GM12864 (cell line): Measurements from ENCODE around the gene QRICH2.

Source experiments
- DNase-seq: peaks from one replicate; pipeline ENCODE4 v3.0.0-alpha.2; 2011; ENCODE audit warnings: low read depth
- H3K4me3 ChIP-seq: 2 replicates; pipeline ENCODE4 v1.5.1; 2011; ENCODE audit warnings: mild to moderate bottlenecking, low read depth, low read length, control low read depth
- CTCF ChIP-seq: IDR thresholded peaks from 2 replicates; pipeline ENCODE4 v1.5.1; 2011; ENCODE audit warnings: low read depth, mild to moderate bottlenecking, moderate library complexity, low read length, control low read depth, inconsistent platforms; ENCODE audit errors: missing control alignments

QRICH2 gene

DNA sequence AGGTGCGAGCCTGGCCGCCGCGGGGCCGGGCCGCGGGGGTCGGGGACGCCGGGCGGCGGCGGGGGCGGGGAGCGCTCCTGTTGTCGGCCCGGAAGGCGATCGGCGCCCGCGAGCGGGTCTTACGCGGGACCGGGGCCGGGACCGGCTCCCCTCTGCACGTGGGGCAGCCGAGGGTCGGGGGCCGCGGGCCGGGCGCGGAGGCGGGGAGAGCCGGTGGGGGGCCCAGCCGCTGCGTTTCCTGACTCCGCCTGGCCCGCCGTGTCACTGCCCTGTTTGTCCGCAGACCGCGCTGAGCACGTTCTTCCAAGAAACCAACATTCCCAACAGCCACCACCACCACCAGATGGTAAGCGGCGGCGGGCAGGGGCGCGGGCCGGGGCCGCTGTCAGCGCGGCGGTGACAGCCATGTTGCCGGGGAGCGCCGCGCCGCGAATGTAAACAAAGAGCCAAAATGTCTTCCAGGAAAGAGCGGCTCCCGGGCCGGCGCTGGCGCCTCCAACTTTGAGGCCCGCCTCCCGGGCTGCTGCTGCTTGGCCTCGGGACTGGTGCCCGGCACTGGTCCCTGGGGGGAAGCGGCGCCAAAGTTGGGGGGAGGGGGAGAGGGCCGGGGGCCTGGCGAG is 42.3 kb downstream of the QRICH2 start:
- peak overlapping the region; percentile 83 for H3K4me3 ChIP-seq
- no peak for TF ChIP-seq CTCF
- DNase-seq: no peak

DNA sequence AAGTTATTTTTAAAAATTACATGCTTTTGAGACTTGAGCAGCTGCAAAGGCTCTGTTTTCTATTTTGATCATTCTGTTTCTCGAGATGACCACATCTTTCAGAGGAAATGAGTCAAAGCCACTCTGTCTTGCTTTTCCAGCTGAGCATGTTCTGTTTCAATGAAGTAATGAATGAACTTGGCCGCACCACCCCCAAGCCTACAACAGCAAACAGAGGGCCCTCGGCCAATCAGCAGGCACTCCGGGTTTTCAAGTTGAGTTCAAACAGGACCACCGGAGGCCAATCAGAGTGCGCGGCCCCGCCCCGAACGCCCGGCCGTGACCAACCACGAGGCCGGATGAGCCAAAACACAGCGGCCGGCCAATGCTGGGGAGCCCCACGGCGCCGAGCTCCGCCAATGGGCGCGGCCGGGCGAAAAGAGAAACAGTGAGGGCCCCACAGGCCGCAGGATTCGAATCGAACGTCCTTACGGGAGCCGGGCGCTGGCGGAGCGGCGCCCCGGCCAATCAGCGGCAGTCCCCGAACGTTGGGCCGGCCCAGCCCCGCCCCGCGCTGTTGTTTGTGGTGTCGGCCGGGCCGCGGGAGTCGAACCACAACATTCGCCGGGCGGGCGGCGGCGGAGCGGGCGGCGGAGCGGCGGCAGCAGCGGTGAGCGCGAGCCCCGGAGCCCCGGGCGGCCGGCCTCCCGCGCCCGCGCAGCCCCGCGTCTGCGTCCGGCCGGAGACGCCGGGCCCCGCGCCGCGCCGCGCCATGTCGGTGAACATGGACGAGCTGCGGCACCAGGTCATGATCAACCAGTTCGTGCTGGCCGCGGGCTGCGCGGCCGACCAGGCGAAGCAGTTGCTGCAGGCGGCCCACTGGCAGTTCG is 43.1 kb downstream of the QRICH2 start, which contains the start of gene UBALD2:
TSS of gene UBALD2 (plus strand) at position 594 of the 869 bp plus-strand sequence. CDS start at position 752, 158 bp downstream.
- peak; percentile 99 for DNase-seq
- H3K4me3 ChIP-seq: peak within 1 kb of the TSS; percentile 83
- TF ChIP-seq CTCF: no peak

- no peak for DNase-seq
- no peak for TF ChIP-seq CTCF
- H3K4me3 ChIP-seq: peak overlapping the region; percentile 30; the same call in 1 of the 2 replicates
Observed at GRCh38 chr17:76264425-76264754, 43.7 kb downstream of the QRICH2 start.

GRCh38 chr17:76263896-76264295 is 44.2 kb downstream of the QRICH2 start:
- peak overlapping the region; percentile 30; the same call in 1 of the 2 replicates for H3K4me3 ChIP-seq
- no peak for TF ChIP-seq CTCF
- no peak for DNase-seq

DNA sequence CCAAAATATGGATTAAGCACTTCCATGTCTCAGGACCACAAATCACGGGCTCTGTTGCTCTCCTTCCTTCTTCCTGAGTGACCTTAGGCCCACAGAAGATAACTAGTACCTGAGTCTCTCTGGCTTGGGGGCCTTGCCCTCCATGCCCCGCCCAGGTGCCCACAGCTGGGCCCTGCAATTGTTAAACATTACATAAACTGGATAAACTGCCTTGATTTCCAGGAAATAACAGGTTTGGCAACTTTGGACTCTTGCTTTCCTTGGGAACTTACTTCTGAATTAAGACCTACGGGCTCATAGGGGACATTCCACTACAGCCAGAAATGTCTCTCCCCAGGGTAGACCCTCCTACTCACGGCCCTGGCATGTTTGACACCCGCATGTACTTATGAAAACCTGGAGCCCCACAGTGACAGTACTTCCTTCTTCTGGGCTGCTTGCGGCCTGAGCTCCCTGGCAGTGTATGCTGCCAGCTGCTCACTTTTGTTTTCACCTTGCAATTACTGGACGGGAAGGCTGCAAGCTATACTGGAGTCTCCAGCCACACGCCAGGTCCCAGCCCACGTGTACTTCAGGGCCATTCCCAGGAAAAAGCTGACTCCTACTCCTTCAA is 45.2 kb downstream of the QRICH2 start:
- peak overlapping the region; percentile 53 for H3K4me3 ChIP-seq
- DNase-seq: no peak
- no peak for TF ChIP-seq CTCF

- TF ChIP-seq CTCF: no peak
- peak overlapping the region; percentile 53 for H3K4me3 ChIP-seq
- DNase-seq: peak; percentile 76
Observed at GRCh38 chr17:76261421-76262215, 46.5 kb downstream of the QRICH2 start.
